Motor neuron (in vitro differentiated cells): ENCODE measurements around the gene PSMC3. TPM values are rescaled to one million over a fixed set of nuclear protein-coding genes. Genes with fewer than 3 reads are reported as not detected.

Source experiments
- ATAC-seq, 8 experiments: fragments of 200-7000 bp; cut with Tn5 transposase; replicated peaks in 6 of 8; 2 replicates each; pipeline ENCODE4 v1.8.0; 2021; ENCODE audit warnings: mild to moderate bottlenecking in 8 of 8, moderate library complexity in 8 of 8
- H3K27ac ChIP-seq, 2 donors: fragments of 250-450 bp; sonication (Bioruptor Pico); 2 replicates each; pipeline ENCODE4 v1.9.0; 2021; ENCODE audit warnings: antibody characterized with exemption in 2 of 2, mild to moderate bottlenecking in 2 of 2, moderate library complexity in 1 of 2
- H3K4me1 ChIP-seq, 2 donors: fragments of 250-450 bp; sonication (Bioruptor Pico); replicated peaks in 1 of 2; 2 replicates each; pipeline ENCODE4 v1.6.1; 2021; ENCODE audit warnings: antibody characterized with exemption in 2 of 2, mild to moderate bottlenecking in 2 of 2, moderate library complexity in 1 of 2
- H3K4me3 ChIP-seq, 5 donors: fragments of 250-450 bp; sonication (Bioruptor Pico); 2 replicates each; pipeline ENCODE4 v1.9.0; 2021; ENCODE audit warnings: antibody characterized with exemption in 5 of 5, mild to moderate bottlenecking in 5 of 5, moderate library complexity in 4 of 5
- WGBS, 10 experiments: fragments of 450-650 bp; shearing (Covaris generic); methylation state at CpG; one replicate each; pipeline ENCODE4 v1.0.0; 2022; 5-methylcytosine and 5-hydroxymethylcytosine counted together
- in situ Hi-C, 9 experiments: fragments of 400-800 bp; cut with MboI; loops; one replicate each; pipeline ENCODE4 v1.15.0; 2021; ENCODE audit warnings: low sequenced_read_pairs in 9 of 9, low pct_unique_long_range_greater_than_20kb in 2 of 9; ENCODE audit not compliant: unreplicated experiment in 9 of 9
- total RNA-seq, 8 experiments: library from RNA; unstranded; fragments of 300-600 nt; gene quantifications; 2 replicates each; pipeline versions ENCODE4 v1.2.3 to v1.2.4, GENCODE V29; 2022

The PSMC3 gene
- total RNA-seq, 8 experiments from 2014 or later: 106 to 245 (median 159) TPM

DNA sequence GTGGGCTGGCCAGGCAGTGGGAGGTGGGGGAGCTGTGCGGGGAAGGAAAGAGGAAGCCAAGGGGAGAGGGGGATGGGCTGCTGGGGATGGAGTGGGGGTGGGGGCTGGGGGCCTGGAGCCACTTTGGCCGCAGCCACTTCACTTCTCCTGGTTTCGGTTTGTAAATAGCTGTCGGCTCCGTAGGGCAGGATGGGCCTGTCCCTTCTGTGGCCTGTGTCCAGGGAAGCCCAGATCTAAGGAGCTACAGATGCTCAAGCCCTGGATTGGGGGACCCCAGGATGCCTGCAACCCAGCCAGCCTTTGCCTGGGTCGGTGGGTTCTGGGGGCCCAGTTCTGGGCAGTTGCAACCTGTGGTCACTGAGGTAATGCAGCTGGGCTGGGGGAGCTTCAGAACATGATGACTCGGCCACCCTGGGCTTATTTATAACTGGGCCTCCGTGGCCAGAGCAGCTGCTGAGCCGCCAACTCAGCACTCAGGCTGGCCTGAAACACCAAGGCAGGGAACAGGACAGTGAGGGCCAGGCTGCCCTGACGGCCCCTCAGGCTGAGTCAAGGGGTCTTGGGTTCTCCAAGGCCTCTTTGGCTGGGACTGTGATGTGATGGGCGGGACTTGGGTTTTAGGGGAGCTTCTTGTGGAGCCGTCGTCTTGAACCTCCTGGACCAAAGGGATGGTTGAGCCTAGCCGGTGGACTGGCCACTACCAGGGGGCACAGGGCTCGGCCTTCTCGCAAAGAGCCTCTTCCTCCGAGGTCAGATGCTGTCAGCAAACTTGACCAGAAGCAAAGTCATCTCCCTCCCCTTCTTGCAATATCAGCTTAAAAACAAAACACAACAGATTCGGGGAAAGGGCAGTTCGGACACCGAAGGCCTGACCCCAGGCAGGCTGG, 32.8 kb downstream of the PSMC3 start:
- peak in 7 of 8 experiments; percentile 61 to 88 (median 84) for ATAC-seq
- H3K27ac ChIP-seq: peak overlapping the region in 1 of 2 donors; percentile 3
- no peak overlapping the region for H3K4me3 ChIP-seq
- 40 to 100% (median 80%) methylated on average over 1 to 5 of the region's 20 CpGs; no CpG with 5 or more reads in 5 of the 10 experiments for WGBS, 10 experiments
- in situ Hi-C loops: no loop called here
- H3K4me1 ChIP-seq: peaks cover 0 to 4% of the 10 kb centered on the region in 2 donors

DNA sequence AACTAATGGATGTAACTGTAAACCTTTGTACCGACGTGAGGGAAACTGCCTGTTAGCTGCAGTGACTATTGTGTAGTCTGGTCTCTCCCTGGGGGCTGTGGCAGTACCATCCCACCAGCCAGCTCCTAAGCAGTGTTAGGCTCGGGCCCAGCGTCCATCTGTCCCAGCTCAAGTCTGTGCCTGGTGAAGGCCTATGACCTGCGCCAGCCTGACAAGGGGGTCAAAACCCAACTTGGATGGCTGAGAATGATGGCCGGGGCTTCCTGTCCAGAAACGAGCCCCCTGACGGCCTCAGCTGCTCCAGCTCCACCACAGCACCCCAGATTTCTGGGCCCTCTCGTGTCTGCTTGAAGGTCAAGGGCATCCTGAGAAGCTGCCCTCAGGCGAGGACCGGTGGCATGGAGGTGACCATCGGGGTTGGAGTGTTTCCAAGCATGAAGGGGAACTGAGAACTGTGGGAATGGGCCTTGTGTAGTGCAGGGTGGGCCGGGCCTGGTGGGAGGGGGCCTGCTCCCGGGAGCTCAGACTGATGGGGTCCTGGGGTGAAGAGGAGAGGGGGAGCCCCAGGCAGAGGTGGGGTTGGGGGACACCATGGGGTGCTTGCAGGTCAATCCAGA, 33.6 kb downstream of the PSMC3 start:
- no peak overlapping the region for H3K27ac ChIP-seq
- no peak for ATAC-seq
- 85 to 100% (median 86%) methylated on average over 3 to 7 of the region's 14 CpGs; no CpG with 5 or more reads in 6 of the 10 experiments for WGBS, 10 experiments
- H3K4me1 ChIP-seq: peaks cover 0 to 4% of the 10 kb centered on the region in 2 donors
- no peak overlapping the region for H3K4me3 ChIP-seq
- in situ Hi-C loops: no loop called here

DNA sequence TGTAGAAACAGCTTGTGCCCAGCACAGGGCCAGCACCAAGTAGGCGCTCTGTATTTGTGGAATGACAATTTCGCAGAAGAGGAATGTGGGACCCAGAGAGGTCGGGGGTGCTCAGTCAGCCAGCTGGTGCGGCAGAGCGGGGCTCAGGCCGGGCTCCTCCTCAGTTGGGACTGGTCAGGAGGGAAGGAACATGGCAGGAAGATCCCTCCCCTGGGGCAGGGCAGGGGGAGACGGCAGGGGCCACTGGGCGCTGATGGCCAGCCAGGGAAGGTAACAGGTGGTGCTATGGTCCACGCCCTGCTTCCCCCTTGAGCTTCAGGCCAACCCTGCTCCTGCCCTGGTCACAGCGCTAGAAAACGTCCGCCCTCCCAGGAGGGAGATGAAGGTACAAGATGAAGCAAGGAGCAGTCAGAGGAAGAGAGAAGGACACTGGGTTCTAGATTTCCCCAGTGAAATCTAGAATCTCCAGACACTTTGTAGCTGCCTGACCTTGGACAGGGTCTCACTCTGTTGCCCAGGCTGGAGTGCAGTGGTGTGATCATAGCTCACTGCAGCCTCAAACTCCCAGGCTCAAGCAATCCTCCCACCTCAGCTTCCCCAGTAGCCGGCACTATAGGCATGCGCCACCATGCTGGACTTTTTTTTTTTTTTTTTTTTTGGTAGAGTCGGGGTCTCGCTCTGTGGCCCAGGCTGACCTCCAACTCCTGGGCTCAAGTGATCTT, 34.4 kb downstream of the PSMC3 start:
- H3K4me1 ChIP-seq: peaks cover 0 to 4% of the 10 kb centered on the region in 2 donors
- no peak overlapping the region for H3K27ac ChIP-seq
- no peak for ATAC-seq
- WGBS, 10 experiments: 70 to 100% (median 95%) methylated on average over 1 to 5 of the region's 16 CpGs; no CpG with 5 or more reads in 2 of the 10 experiments
- in situ Hi-C loops: no loop called here
- no peak overlapping the region for H3K4me3 ChIP-seq

DNA sequence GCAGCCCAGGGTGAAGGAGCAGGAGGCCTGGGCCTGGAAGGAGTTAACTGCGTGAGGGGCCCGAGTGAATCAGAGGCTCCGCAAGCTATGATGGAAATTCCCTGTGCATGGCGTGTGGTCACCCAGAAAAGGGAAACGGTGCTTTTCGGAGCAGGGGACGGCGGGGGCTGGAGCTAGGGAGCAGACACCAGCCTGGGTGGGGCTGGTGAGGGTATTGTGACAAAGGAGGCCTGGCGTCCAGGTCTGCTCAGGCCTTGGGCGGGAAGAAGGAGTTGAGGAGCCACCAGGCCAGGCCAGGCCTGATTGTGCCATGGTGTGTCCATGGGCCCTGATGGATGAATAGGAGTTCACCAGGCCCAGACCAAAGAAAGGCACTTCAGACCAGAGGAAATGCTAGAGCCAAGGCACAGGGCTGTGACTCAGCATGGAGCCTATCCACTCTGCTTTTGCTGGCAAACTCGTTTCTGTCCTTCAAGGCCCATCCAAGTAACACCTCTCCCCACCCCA, 35.1 kb downstream of the PSMC3 start:
- ATAC-seq: no peak
- in situ Hi-C loops: no loop called here
- no peak overlapping the region for H3K4me3 ChIP-seq
- WGBS, 10 experiments: 47 to 93% (median 68%) methylated on average over 1 to 4 of the region's 11 CpGs; no CpG with 5 or more reads in 6 of the 10 experiments
- peaks cover 0 to 4% of the 10 kb centered on the region in 2 donors for H3K4me1 ChIP-seq
- H3K27ac ChIP-seq: no peak overlapping the region

DNA sequence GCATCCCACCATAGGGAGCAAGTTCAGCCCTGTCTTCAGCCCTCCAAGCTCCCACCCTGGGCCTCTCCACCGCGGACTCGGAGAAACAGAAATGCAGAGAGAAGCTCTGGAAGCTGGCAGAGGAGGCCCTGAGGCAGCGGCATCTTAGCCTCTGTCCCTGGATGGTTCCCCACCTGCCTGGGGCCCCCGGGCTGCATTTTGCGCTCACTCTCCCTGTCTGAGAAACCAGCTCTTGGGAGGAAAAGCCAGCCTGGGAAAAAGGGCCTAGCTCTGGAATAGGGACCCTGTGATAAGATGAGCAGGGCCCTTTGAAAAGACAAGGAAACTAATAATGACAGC, 35.8 kb downstream of the PSMC3 start:
- H3K27ac ChIP-seq: no peak overlapping the region
- in situ Hi-C loops: no loop called here
- H3K4me3 ChIP-seq: no peak overlapping the region
- H3K4me1 ChIP-seq: peaks cover 0 to 4% of the 10 kb centered on the region in 2 donors
- no peak for ATAC-seq
- WGBS, 10 experiments: 100% methylated on average over 2 of the region's 6 CpGs; no CpG with 5 or more reads in 8 of the 10 experiments

DNA sequence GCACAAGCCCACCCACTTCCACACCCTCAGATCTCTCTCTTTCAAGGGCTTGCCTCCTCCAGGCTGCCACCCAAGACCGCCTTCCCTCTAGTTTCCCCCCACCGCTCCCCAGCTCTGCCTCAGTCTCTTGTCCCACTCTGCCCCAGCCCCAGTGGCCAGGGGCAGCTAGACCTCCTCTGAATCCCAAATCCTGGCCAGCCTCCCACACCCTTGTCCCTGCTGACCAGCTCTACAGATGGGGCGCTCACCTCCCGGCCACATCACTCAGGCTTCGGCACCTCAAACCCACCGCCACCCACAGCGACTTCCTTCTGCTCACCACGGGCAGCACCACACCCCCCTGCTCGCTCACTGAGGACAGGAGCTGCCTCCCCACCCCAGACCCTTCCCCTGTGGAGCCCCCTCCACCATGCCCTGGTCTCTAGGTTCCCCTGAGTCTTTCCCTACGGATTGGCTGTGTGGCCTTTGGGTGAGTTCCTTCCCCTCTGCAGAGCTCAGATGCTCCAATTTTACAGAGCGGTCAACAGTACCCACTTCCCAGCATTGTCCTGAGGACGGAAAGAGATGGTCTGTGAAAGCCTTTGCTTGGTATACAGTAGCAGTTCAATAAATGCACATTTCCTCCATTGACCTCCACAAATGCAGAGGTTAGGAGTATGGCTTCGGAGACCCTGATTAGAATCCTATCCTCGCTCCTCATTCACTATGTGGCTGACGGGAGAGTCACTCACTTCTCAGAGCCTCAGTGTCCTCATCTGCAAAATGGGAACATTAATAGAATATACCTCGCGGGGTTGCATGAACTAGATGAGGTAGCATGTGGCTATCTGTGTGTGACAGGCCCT, 36.4 kb downstream of the PSMC3 start:
- in situ Hi-C loops: no loop called here
- WGBS, 10 experiments: 60 to 92% (median 84%) methylated on average over 2 to 4 of the region's 17 CpGs; no CpG with 5 or more reads in 6 of the 10 experiments

DNA sequence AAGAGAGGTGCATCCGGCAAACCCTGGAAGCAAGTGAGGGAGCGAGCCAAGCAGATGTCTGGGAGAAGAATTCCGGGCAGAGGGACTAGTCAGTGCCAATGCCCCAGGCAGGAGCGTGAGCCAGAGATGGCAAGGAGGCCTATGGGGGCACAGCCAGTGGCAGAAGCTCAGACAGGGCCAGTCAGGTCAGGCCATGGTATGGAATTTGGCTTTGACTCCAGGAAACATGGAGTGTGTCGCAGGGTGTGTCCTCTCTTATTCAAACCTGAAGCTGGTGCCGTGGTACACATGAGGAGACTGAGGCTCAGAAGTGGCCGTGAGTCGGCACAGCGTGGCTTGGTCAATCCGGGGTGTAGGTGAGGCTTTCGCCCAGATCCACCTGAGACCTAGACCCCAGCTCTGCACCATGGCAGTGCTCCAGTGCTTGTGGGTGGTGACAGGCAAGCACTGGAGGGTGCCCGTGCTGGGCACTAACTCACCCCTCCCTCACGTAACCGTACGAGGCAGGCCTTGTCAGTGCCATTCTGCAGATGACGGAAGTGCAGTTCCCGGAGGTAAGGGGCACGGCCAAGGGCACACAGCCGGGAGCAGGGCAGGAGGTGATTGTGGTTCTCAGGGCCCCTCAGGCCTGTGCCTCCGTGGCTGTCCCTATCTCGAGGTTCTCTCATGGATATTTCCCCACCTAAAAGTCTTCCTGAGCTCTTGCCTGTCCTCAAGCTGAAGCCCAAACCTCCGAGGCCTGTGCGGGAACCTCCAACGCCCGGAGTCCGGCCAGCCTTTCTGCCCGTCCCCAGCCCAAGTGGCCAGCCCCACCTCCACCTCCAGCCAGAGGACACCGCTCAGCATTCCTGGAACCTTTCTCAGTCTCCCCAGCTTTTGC, 37.3 kb downstream of the PSMC3 start:
- 20 to 100% (median 85%) methylated on average over 1 to 11 of the region's 28 CpGs; no CpG with 5 or more reads in 4 of the 10 experiments for WGBS, 10 experiments
- peaks cover 0 to 4% of the 10 kb centered on the region in 2 donors for H3K4me1 ChIP-seq
- no peak overlapping the region for H3K4me3 ChIP-seq
- no peak for ATAC-seq
- H3K27ac ChIP-seq: no peak overlapping the region
- in situ Hi-C loops: no loop called here

More for the DNA sequence above, 36.4 kb downstream of the PSMC3 start:
- no peak overlapping the region for H3K27ac ChIP-seq
- ATAC-seq: no peak
- H3K4me3 ChIP-seq: no peak overlapping the region
- peaks cover 0 to 4% of the 10 kb centered on the region in 2 donors for H3K4me1 ChIP-seq

DNA sequence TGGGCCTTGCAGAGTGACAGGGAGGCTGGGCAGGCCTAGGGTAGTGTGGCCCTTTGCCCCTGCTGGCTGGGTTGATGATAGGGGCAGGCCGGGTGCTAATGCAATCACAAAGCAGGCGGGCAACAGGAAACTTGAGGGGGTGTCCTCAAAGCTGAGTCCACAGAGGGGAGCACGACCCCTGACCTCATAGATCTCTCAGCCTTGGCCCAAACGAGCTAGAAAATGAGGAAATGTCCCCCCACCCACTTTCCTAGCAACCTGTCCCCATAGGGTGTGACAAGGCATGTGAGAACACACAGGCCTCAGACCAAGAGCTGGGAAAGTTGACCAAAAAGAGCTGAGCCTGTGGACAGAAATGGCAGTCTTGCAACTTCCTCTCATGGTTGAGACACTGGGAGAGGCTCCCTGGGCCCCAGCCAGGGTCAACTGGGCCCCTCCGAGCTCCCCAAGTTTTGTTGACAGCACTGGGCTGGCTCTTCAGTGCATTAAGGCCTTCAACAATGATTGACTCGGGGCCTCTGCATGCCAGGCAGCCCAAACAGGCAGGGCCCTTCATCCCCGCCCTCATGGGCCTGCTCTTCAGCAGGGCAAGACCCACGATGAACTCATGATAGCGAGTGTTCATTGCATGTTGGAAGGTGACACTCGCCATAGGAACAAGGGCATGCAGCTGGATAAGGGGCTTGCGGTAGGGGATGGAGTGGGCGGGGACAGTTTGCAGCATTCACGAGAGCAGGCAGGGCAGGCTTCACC, 38.1 kb downstream of the PSMC3 start:
- no peak for ATAC-seq
- no peak overlapping the region for H3K4me3 ChIP-seq
- no peaks in the 10 kb centered on the region for H3K4me1 ChIP-seq
- H3K27ac ChIP-seq: no peak overlapping the region
- WGBS, 10 experiments: 57 to 100% (median 78%) methylated on average over 1 to 5 of the region's 13 CpGs; no CpG with 5 or more reads in 3 of the 10 experiments
- in situ Hi-C loops: no loop called here

DNA sequence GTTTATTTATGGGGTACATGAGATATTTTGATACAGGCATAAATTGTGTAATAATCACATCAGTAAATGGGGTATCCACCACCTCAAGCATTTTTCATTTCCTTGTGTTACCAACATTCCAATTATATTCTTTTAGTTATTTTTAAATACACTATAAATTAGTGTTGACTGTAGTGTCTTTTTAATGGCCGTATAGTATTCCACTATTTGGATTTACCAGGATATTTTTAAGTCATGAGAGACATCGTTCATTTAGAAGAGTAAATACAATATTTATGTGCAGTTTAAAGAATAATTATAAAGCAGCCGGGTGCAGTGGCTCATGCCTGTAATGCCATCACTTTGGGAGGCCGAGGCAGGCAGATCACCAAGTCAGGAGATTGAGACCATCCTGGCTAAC, 41.7 kb downstream of the PSMC3 start:
- Histone ChIP-seq H3K27ac (no peak overlapping the region), H3K4me1 (no peaks in the 10 kb centered on the region), H3K4me3 (no peak overlapping the region)
- in situ Hi-C loops: no loop called here
- 50 to 92% (median 86%) methylated on average over 1 to 4 of the region's 4 CpGs; no CpG with 5 or more reads in 1 of the 10 experiments for WGBS, 10 experiments
- ATAC-seq: no peak

DNA sequence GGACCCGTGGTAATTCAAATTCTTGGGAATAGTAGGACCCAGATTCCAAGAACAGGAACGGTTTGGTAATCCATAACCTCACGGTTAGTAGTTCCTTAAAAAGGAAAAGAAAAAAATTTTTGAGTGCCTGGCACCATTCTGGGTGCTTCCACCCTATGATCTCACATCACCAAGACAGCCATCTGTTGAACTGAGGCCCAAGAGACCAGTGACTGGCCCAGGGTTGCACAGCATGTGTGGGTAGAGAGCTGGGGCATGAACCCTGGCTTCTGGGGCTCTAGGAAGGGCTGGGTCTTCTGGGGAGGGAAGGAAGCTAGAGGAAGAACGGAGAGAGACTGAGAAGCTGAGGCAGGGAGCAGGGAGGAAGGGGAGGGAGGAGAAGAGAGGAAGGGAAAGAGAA, 43.2 kb downstream of the PSMC3 start:
- in situ Hi-C loops: no loop called here
- H3K4me3 ChIP-seq: no peak overlapping the region
- WGBS, 10 experiments: 0 to 60% (median 35%) methylated on average over 1 to 3 of the region's 4 CpGs; no CpG with 5 or more reads in 4 of the 10 experiments
- H3K27ac ChIP-seq: no peak overlapping the region
- no peak for ATAC-seq
- H3K4me1 ChIP-seq: peaks cover 5 to 8% of the 10 kb centered on the region in 2 donors

DNA sequence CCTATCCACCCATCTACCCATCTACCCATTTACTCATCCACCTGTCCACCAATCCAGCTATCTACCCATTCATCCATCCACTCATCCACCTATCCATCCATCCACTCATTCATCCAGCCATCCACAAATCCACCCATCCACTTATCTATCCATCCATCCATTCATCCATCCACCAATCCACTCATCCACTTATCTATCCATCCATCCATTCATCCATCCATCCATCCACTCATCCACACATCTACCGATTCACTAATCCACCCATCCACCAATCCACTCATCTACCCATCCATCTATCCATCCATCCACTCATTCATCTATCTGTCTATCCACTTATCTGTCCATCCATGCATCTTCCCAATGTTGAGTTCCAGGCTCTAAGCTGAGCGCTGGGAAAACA, 46.2 kb downstream of the PSMC3 start:
- WGBS, 10 experiments: 50 to 100% (median 86%) methylated on average over 1 to 2 of the region's 2 CpGs; no CpG with 5 or more reads in 3 of the 10 experiments
- Histone ChIP-seq H3K4me1 (peaks cover 5 to 8% of the 10 kb centered on the region in 2 donors), H3K4me3 (no peak overlapping the region), H3K27ac (no peak overlapping the region)
- in situ Hi-C loops: no loop called here
- ATAC-seq: no peak
